H1 (cell line): ENCODE data around the gene LEO1. TPM values are rescaled to one million over a fixed set of nuclear protein-coding genes. Genes with fewer than 3 reads are reported as not detected.

Experiments
- CTCF ChIA-PET: fragments of 300-600 bp; sonication (Branson Sonifier 250); formaldehyde crosslinking; loops from one replicate; lab custom pipeline; 2021; ENCODE audit not compliant: partially characterized antibody; lab: Charles Lee
- POLR2A ChIA-PET: fragments of 300-600 bp; sonication (Branson Sonifier 250); formaldehyde crosslinking; loops from one replicate; lab custom pipeline; 2021; ENCODE audit warnings: inconsistent platforms; ENCODE audit not compliant: partially characterized antibody; lab: Charles Lee
- DNase-seq, 2 experiments: peaks; one replicate each; pipeline versions ENCODE4 v3.0.0 to v3.0.0-alpha.2; 2010 to 2022; ENCODE audit warnings: low spot score in 2 of 2, low read depth in 1 of 2, mixed read lengths in 1 of 2
- FAIRE-seq: peaks from 2 replicates; lab custom pipeline; 2011; peaks lifted over from hg19 to GRCh38; lab: Jason Lieb, UNC
- H2AFZ ChIP-seq: 2 replicates; pipeline ENCODE4 v1.8.1; 2012; ENCODE audit warnings: low read length, inconsistent platforms
- H2AK5ac ChIP-seq: 2 replicates; pipeline ENCODE4 v1.6.1; 2013; ENCODE audit warnings: low read depth, low read length
- H2BK120ac ChIP-seq: replicated peaks from 2 replicates; pipeline ENCODE3; 2013; ENCODE audit warnings: low read depth, low read length, inconsistent platforms
- H2BK12ac ChIP-seq: 2 replicates; pipeline ENCODE4 v1.6.1; 2013; ENCODE audit warnings: low read depth, low read length
- H2BK15ac ChIP-seq: 2 replicates; pipeline ENCODE4 v1.6.1; 2013; ENCODE audit warnings: low read length
- H2BK20ac ChIP-seq: 2 replicates; pipeline ENCODE4 v1.6.1; 2013; ENCODE audit warnings: low read length
- H2BK5ac ChIP-seq: 2 replicates; pipeline ENCODE4 v1.6.1; 2013; ENCODE audit warnings: low read depth, low read length
- H3K14ac ChIP-seq: 2 replicates; pipeline ENCODE4 v1.6.1; 2013; ENCODE audit warnings: inconsistent platforms; ENCODE audit not compliant: insufficient read length
- H3K18ac ChIP-seq: 2 replicates; pipeline ENCODE4 v1.6.1; 2013; ENCODE audit warnings: low read length; ENCODE audit errors: extremely low read depth
- H3K23ac ChIP-seq: 2 replicates; pipeline ENCODE4 v1.6.1; 2013; ENCODE audit warnings: inconsistent platforms; ENCODE audit not compliant: insufficient read length
- H3K23me2 ChIP-seq: 2 replicates; pipeline ENCODE4 v1.6.1; 2013; ENCODE audit warnings: low read depth, low read length
- H3K27ac ChIP-seq: 2 replicates; pipeline ENCODE4 v1.6.1; 2011; ENCODE audit warnings: low read depth, low read length, inconsistent platforms
- H3K27me3 ChIP-seq, 4 experiments: replicated peaks in 1 of 4; 1 replicate in 1 of 4; 2 replicates in 3 of 4; pipeline versions ENCODE4 v1.6.1 to v1.8.1; 2011 to 2013; ENCODE audit warnings: low read length in 3 of 4, mild to moderate bottlenecking in 3 of 4, inconsistent platforms in 2 of 4, mixed read lengths in 2 of 4, moderate library complexity in 1 of 4; ENCODE audit not compliant: control insufficient read depth in 3 of 4, insufficient read depth in 3 of 4; ENCODE audit errors: extremely low read depth in 1 of 4
- H3K36me3 ChIP-seq, 4 experiments: 2 replicates each; pipeline versions ENCODE4 v1.6.1 to v1.8.1; 2011 to 2013; ENCODE audit warnings: mild to moderate bottlenecking in 4 of 4, low read length in 3 of 4, moderate library complexity in 2 of 4, control low read depth in 1 of 4, inconsistent platforms in 1 of 4; ENCODE audit not compliant: insufficient read depth in 4 of 4, control insufficient read depth in 2 of 4
- H3K4ac ChIP-seq: replicated peaks from 2 replicates; pipeline ENCODE3; 2013; ENCODE audit warnings: low read length, low read depth, mixed read lengths, inconsistent platforms; ENCODE audit not compliant: insufficient read length
- H3K4me1 ChIP-seq, 4 experiments: replicated peaks in 1 of 4; 1 replicate in 1 of 4; 2 replicates in 3 of 4; pipeline versions ENCODE4 v1.6.1 to v1.8.1; 2011 to 2013; ENCODE audit warnings: low read length in 3 of 4, inconsistent platforms in 2 of 4, mixed read lengths in 1 of 4; ENCODE audit not compliant: insufficient read depth in 4 of 4, control insufficient read depth in 3 of 4
- H3K4me2 ChIP-seq, 2 experiments: 2 replicates each; pipeline versions ENCODE4 v1.6.1 to v1.8.1; 2011 to 2013; ENCODE audit warnings: low read depth in 2 of 2, low read length in 2 of 2, control low read depth in 1 of 2, inconsistent platforms in 1 of 2, mild to moderate bottlenecking in 1 of 2; ENCODE audit not compliant: insufficient read depth in 1 of 2
- H3K4me3 ChIP-seq, 4 experiments: fragments of 200-600, 300-600 bp in 1 of 4; sonication (generic), shearing (Covaris generic), sonication (Bioruptor Twin) in 1 of 4; 2 replicates each; pipeline versions ENCODE4 v1.5.1 to v1.8.1; 2011 to 2016; ENCODE audit warnings: low read length in 4 of 4, low read depth in 3 of 4, control low read depth in 2 of 4, inconsistent platforms in 2 of 4, mild to moderate bottlenecking in 2 of 4, mixed read lengths in 1 of 4, moderate library complexity in 1 of 4; ENCODE audit not compliant: insufficient read depth in 2 of 4; ENCODE audit errors: extremely low read depth in 1 of 4
- H3K56ac ChIP-seq: replicated peaks from 2 replicates; pipeline ENCODE3; 2013; ENCODE audit warnings: low read depth, mild to moderate bottlenecking, mixed read lengths, low read length, inconsistent platforms; ENCODE audit not compliant: insufficient read length
- H3K79me1 ChIP-seq: 2 replicates; pipeline ENCODE4 v1.6.1; 2013; ENCODE audit warnings: low read depth, low read length, control low read depth
- H3K79me2 ChIP-seq, 2 experiments: 2 replicates each; pipeline versions ENCODE4 v1.6.1 to v1.8.1; 2012 to 2013; ENCODE audit warnings: low read length in 2 of 2, mild to moderate bottlenecking in 2 of 2, inconsistent platforms in 1 of 2; ENCODE audit not compliant: insufficient read depth in 2 of 2, control insufficient read depth in 1 of 2
- H3K9ac ChIP-seq, 4 experiments: replicated peaks in 1 of 4; 1 replicate in 1 of 4; 2 replicates in 3 of 4; pipeline versions ENCODE4 v1.6.1 to v1.8.1; 2011 to 2013; ENCODE audit warnings: low read depth in 3 of 4, low read length in 3 of 4, control low read depth in 2 of 4, mild to moderate bottlenecking in 2 of 4, moderate library complexity in 2 of 4, inconsistent platforms in 1 of 4; ENCODE audit errors: extremely low read depth in 1 of 4
- H3K9me3 ChIP-seq, 2 experiments: 2 replicates each; pipeline versions ENCODE4 v1.6.1 to v1.8.1; 2012 to 2013; ENCODE audit warnings: mild to moderate bottlenecking in 2 of 2, moderate library complexity in 2 of 2, control low read depth in 1 of 2, inconsistent platforms in 1 of 2, low read depth in 1 of 2, low read length in 1 of 2, mixed read lengths in 1 of 2; ENCODE audit not compliant: insufficient read depth in 2 of 2
- H4K20me1 ChIP-seq, 2 experiments: replicated peaks in 1 of 2; 2 replicates each; pipeline versions ENCODE3 to v1.8.1; 2011 to 2013; ENCODE audit warnings: inconsistent platforms in 2 of 2, low read length in 2 of 2, mild to moderate bottlenecking in 1 of 2; ENCODE audit not compliant: insufficient read depth in 2 of 2, control insufficient read depth in 1 of 2
- H4K5ac ChIP-seq: 2 replicates; pipeline ENCODE4 v1.6.1; 2013; ENCODE audit warnings: low read length, low read depth, mixed read lengths, inconsistent platforms; ENCODE audit not compliant: insufficient read length
- H4K8ac ChIP-seq: 2 replicates; pipeline ENCODE4 v1.8.0; 2013; ENCODE audit warnings: mild to moderate bottlenecking, moderate library complexity, low read length, inconsistent platforms; ENCODE audit not compliant: insufficient read depth; ENCODE audit errors: extremely low read depth
- H4K91ac ChIP-seq: replicated peaks from 2 replicates; pipeline ENCODE3; 2013; ENCODE audit warnings: low read length, mixed read lengths, inconsistent platforms; ENCODE audit not compliant: insufficient read length
- ASH2L ChIP-seq: fragments of 200-600, 300-600 bp; sonication (generic); IDR thresholded peaks from one replicate; pipeline ENCODE4 v1.7.1; 2017; ENCODE audit warnings: low read length
- CHD2 ChIP-seq: IDR thresholded peaks from 2 replicates; pipeline ENCODE4 v1.6.1; 2012; ENCODE audit warnings: low read length, improper control_type of control experiment
- E2F6 ChIP-seq: IDR thresholded peaks from 2 replicates; pipeline ENCODE4 v1.6.1; 2012; ENCODE audit warnings: inconsistent platforms
- EZH2 ChIP-seq: fragments of 200-600 bp; sonication (generic); IDR thresholded peaks from 2 replicates; pipeline ENCODE4 v1.7.1; 2012; ENCODE audit warnings: low read depth, mild to moderate bottlenecking, moderate library complexity, low read length, inconsistent platforms; ENCODE audit not compliant: severe bottlenecking
- JUN ChIP-seq: IDR thresholded peaks from 2 replicates; pipeline ENCODE4 v1.6.1; 2011; ENCODE audit warnings: low read depth, mild to moderate bottlenecking, improper control_type of control experiment, low read length
- KDM4A ChIP-seq: IDR thresholded peaks from one replicate; pipeline ENCODE4 v1.7.1; 2012; ENCODE audit warnings: low read depth, mild to moderate bottlenecking, moderate library complexity, low read length, inconsistent platforms; ENCODE audit not compliant: severe bottlenecking
- NANOG ChIP-seq: IDR thresholded peaks from 2 replicates; pipeline ENCODE4 v1.6.1; 2011; ENCODE audit warnings: low read length, low read depth, mild to moderate bottlenecking, inconsistent platforms; ENCODE audit not compliant: insufficient read depth, poor library complexity, severe bottlenecking
- RBBP5 ChIP-seq: IDR thresholded peaks from 2 replicates; pipeline ENCODE4 v1.7.1; 2012; ENCODE audit warnings: low read depth, mild to moderate bottlenecking, inconsistent platforms, low read length, moderate library complexity, borderline replicate concordance
- RNF2 ChIP-seq: fragments of 200-900, 300-1000 bp; sonication (generic); IDR thresholded peaks from 2 replicates; pipeline ENCODE4 v1.7.1; 2016; ENCODE audit warnings: borderline replicate concordance, low read depth, mild to moderate bottlenecking, antibody characterized with exemption, low read length; ENCODE audit not compliant: poor library complexity, severe bottlenecking; ENCODE audit errors: missing control alignments
- RXRA ChIP-seq: IDR thresholded peaks from 2 replicates; pipeline ENCODE4 v1.6.1; 2011; ENCODE audit warnings: low read depth, mild to moderate bottlenecking, low read length, moderate library complexity; ENCODE audit not compliant: insufficient read depth
- SRF ChIP-seq: IDR thresholded peaks from 2 replicates; pipeline ENCODE4 v1.6.1; 2011; ENCODE audit warnings: mild to moderate bottlenecking, low read depth, low read length, moderate library complexity
- TCF12 ChIP-seq: IDR thresholded peaks from 2 replicates; pipeline ENCODE4 v1.6.1; 2011; ENCODE audit warnings: low read depth, mild to moderate bottlenecking, low read length
- ZNF274 ChIP-seq: IDR thresholded peaks from 2 replicates; pipeline ENCODE4 v1.7.0; 2012; ENCODE audit warnings: low read length, borderline replicate concordance; ENCODE audit errors: extremely low read depth
- WGBS, 2 experiments: shearing (Covaris generic) in 1 of 2; methylation state at CpG; one replicate each; pipeline versions ENCODE4 v1.1.6 to v1.1.7; 2013 to 2015; ENCODE audit warnings: low lambda C conversion rate in 2 of 2, mixed read lengths in 2 of 2, inconsistent platforms in 1 of 2, low coverage in 1 of 2, missing lambda C conversion rate in 1 of 2; ENCODE audit not compliant: insufficient replicate concordance in 2 of 2, insufficient coverage in 1 of 2, insufficient read length in 1 of 2; ENCODE audit errors: extremely low coverage in 1 of 2, missing lambda C conversion rate in 1 of 2; 5-methylcytosine and 5-hydroxymethylcytosine counted together
- polyA plus RNA-seq, 7 experiments: library from polyadenylated mRNA; depleted of rRNA in 3 of 7; stranded (reverse) in 5 of 7; unstranded in 2 of 7; fragments of >200 nt in 5 of 7; fragments of 200-250 nt in 2 of 7; gene quantifications; 1 replicate in 5 of 7; 2 replicates in 1 of 7; 4 replicates in 1 of 7; pipeline versions ENCODE4 v1.2.1 to v1.2.3, GENCODE V29; 2011 to 2013; ENCODE audit warnings: missing spikeins in 2 of 7, mixed read lengths in 2 of 7
- total RNA-seq: library from RNA; stranded (reverse); fragmentation: NEBNext Ultra II Directional; extraction: Animal tissue kit (Norgen Biotek cat#: 25700); gene quantifications from 2 replicates; pipeline ENCODE4 v1.2.1, GENCODE V29; 2021

The LEO1 gene
- total and polyA plus RNA-seq, 2 of the 8 experiments (the other 6 are each of a cell fraction or from before 2014, with no cell fraction given), result 1.6 to 27.4 TPM

GRCh38 chr15:51969728-51970127, 1.9 kb downstream of the LEO1 start:
- Histone ChIP-seq H4K20me1 (no peaks in the 10 kb centered on the region), H4K8ac (no peak overlapping the region), H4K91ac (no peak overlapping the region), H3K18ac (no peak overlapping the region), H2BK120ac (no peak overlapping the region), H3K4me2 (peak overlapping the region in 1 of 2 experiments; percentile 93; a peak in 1 of 4 replicates), H3K27ac (no peak overlapping the region), H3K9ac (no peak overlapping the region), H3K9me3 (no peaks in the 10 kb centered on the region), H3K36me3 (peaks cover 0 to 11% (median 5%) of the 10 kb centered on the region in 4 experiments; a peak in 5 of 8 replicates), H2AK5ac (no peak overlapping the region), H3K4me1 (no peaks in the 10 kb centered on the region; a peak in 1 of 7 replicates), H4K5ac (no peak overlapping the region), H2BK20ac (no peak overlapping the region), H3K23me2 (peaks cover 8% of the 10 kb centered on the region; the same call in 1 of the 2 replicates), H2AFZ (no peak overlapping the region), H3K27me3 (no peaks in the 10 kb centered on the region), H3K14ac (no peak overlapping the region), H3K79me2 (peaks cover 7 to 55% of the 10 kb centered on the region in 2 experiments), H3K23ac (no peak overlapping the region), H3K4me3 (no peak overlapping the region), H3K56ac (no peak overlapping the region), H2BK15ac (no peak overlapping the region), H3K79me1 (no peaks in the 10 kb centered on the region; the same call in 1 of the 2 replicates), H2BK12ac (no peak overlapping the region), H2BK5ac (no peak overlapping the region), H3K4ac (no peak overlapping the region)
- ChIA-PET POLR2A (interaction anchor here (0.8 to 3.0 kb wide), 4 partner anchors 11 to 50 kb away, joined by 3 to 17 read pairs (median 10); no protein-coding TSS in a partner anchor), CTCF (interaction anchor here (1.2 to 2.1 kb wide), 3 partner anchors 99 to 109 kb away, joined by 3 to 8 read pairs (median 3); no protein-coding TSS in a partner anchor)
- WGBS, 2 experiments, result 96% methylated on average over 3 of the region's 4 CpGs; no CpG with 5 or more reads in 1 of the 2 experiments
- no peak for FAIRE-seq
- no peak for DNase-seq
- TF ChIP-seq ZNF274, result no peak
- no peak for TF ChIP-seq CHD2
- TF ChIP-seq SRF, result no peak
- no peak for TF ChIP-seq TCF12
- no peak for TF ChIP-seq RBBP5
- TF ChIP-seq RXRA, result no peak
- no peak for TF ChIP-seq KDM4A
- TF ChIP-seq E2F6, result no peak
- no peak for TF ChIP-seq EZH2
- TF ChIP-seq NANOG, result no peak
- TF ChIP-seq ASH2L, result no peak
- TF ChIP-seq RNF2, result no peak
- no peak for TF ChIP-seq JUN
